Ovary (tissue), 3 donors: Measurements from ENCODE around the gene PKP1.

Experiments used
- EP300 ChIP-seq: sonication (generic); formaldehyde crosslinking; IDR thresholded peaks from one replicate; pipeline ENCODE4 v1.6.1; 2017; ENCODE audit warnings: antibody characterized with exemption
- POLR2A ChIP-seq: fragments of 450-650 bp; IDR thresholded peaks from one replicate; pipeline ENCODE4 v1.6.1; 2017; ENCODE audit warnings: antibody characterized with exemption, mild to moderate bottlenecking, moderate library complexity
- TF ChIP-seq, protein P1 (sequence below), 3 donors: fragments of 450-650 bp in 2 of 3; fragments of 200-600 bp in 1 of 3; IDR thresholded peaks; one replicate each; pipeline versions ENCODE4 v1.5.1 to v1.8.0; 2016 to 2022; ENCODE audit warnings: antibody characterized with exemption in 3 of 3, mild to moderate bottlenecking in 1 of 3
- donor health status: DM: no; HTN: no; CAD: no.

DNA sequence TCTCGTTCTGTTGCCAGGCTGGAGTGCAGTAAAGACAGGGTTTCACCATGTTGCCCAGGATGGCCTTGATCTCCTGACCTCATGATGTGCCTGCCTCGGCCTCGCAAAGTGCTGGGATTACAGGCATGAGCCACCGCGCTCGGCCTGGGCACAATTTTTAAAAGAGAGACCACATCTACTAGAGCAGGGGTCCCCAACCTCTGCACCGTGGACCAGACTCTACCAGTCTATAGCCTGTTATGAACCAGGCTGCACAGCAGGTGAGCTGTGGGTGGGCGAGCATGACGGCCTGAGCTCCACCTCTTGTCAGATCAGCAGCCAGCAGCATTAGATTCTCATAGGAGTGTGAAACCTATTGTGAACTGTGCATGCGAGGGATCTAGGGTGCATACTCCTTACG is 73.4 kb downstream of the PKP1 start:
- TF ChIP-seq EP300 (no peak), POLR2A (no peak)
- TF ChIP-seq, protein P1, sequence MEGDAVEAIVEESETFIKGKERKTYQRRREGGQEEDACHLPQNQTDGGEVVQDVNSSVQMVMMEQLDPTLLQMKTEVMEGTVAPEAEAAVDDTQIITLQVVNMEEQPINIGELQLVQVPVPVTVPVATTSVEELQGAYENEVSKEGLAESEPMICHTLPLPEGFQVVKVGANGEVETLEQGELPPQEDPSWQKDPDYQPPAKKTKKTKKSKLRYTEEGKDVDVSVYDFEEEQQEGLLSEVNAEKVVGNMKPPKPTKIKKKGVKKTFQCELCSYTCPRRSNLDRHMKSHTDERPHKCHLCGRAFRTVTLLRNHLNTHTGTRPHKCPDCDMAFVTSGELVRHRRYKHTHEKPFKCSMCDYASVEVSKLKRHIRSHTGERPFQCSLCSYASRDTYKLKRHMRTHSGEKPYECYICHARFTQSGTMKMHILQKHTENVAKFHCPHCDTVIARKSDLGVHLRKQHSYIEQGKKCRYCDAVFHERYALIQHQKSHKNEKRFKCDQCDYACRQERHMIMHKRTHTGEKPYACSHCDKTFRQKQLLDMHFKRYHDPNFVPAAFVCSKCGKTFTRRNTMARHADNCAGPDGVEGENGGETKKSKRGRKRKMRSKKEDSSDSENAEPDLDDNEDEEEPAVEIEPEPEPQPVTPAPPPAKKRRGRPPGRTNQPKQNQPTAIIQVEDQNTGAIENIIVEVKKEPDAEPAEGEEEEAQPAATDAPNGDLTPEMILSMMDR (IDR thresholded peaks at IDR 0.05): no peak
